Naive thymus-derived CD4-positive, alpha-beta T cell (primary cell): Measurements from ENCODE around the gene AXDND1. TPM values are rescaled to one million over a fixed set of nuclear protein-coding genes. Genes with fewer than 3 reads are reported as not detected.
"Not testable (repeated sequence)": the region's sequence is repeated elsewhere in the genome, so short reads cannot be mapped to it uniquely, and the experiment has no call there.

Source experiments
- ATAC-seq: fragments of 150-1000 bp; cut with Tn5 transposase; 2 replicates; pipeline ENCODE4 v1.10.0; 2021; ENCODE audit warnings: mild to moderate bottlenecking, moderate library complexity
- CTCF ChIA-PET: fragments of 350-600 bp; sonication (Branson Sonifier 250); formaldehyde crosslinking; loops from one replicate; lab custom pipeline; 2021; ENCODE audit warnings: antibody characterized with exemption; lab: Charles Lee
- POLR2A ChIA-PET: fragments of 350-600 bp; sonication (Branson Sonifier 250); formaldehyde crosslinking; loops from one replicate; lab custom pipeline; 2021; ENCODE audit warnings: antibody characterized with exemption, inconsistent platforms; lab: Charles Lee
- DNase-seq, 9 donors: peaks; one replicate each; pipeline versions ENCODE4 v3.0.0 to v3.0.0-alpha.2; 2020 to 2022; ENCODE audit warnings: mixed read lengths in 1 of 9
- H3K27ac ChIP-seq: one replicate; pipeline ENCODE4 v1.7.0; 2013; ENCODE audit warnings: mild to moderate bottlenecking, low read depth, low read length, moderate library complexity
- H3K27me3 ChIP-seq, 2 donors: one replicate each; pipeline ENCODE4 v1.7.0; 2013; ENCODE audit warnings: low read length in 2 of 2, mild to moderate bottlenecking in 2 of 2, moderate library complexity in 2 of 2; ENCODE audit not compliant: control insufficient read depth in 2 of 2, insufficient read depth in 2 of 2
- H3K36me3 ChIP-seq, 3 experiments: 1 replicate in 2 of 3; 2 replicates in 1 of 3; pipeline ENCODE4 v1.7.0; 2013; ENCODE audit warnings: low read length in 3 of 3, mild to moderate bottlenecking in 3 of 3, moderate library complexity in 1 of 3; ENCODE audit not compliant: insufficient read depth in 3 of 3, control insufficient read depth in 2 of 3
- H3K4me1 ChIP-seq, 2 donors: one replicate each; pipeline ENCODE4 v1.7.0; 2013; ENCODE audit warnings: low read length in 2 of 2, mild to moderate bottlenecking in 2 of 2, moderate library complexity in 1 of 2; ENCODE audit not compliant: control insufficient read depth in 2 of 2, insufficient read depth in 2 of 2
- H3K4me3 ChIP-seq: 2 replicates; pipeline ENCODE4 v1.7.0; 2013; ENCODE audit warnings: mild to moderate bottlenecking, low read length
- H3K9me3 ChIP-seq, 3 experiments: 1 replicate in 2 of 3; 2 replicates in 1 of 3; pipeline ENCODE4 v1.7.0; 2013; ENCODE audit warnings: low read length in 3 of 3; ENCODE audit not compliant: control insufficient read depth in 2 of 3
- H3K27ac Mint-ChIP-seq, 9 donors: one replicate each; pipeline ENCODE4 v1.8.0; 2020 to 2022; ENCODE audit warnings: mixed read lengths in 9 of 9, mild to moderate bottlenecking in 8 of 9, moderate library complexity in 5 of 9, inconsistent platforms in 2 of 9
- H3K27me3 Mint-ChIP-seq, 5 donors: one replicate each; pipeline ENCODE4 v1.8.0; 2021 to 2022; ENCODE audit warnings: mixed read lengths in 5 of 5, mild to moderate bottlenecking in 1 of 5
- H3K36me3 Mint-ChIP-seq, 5 donors: one replicate each; pipeline ENCODE4 v1.8.0; 2020 to 2022; ENCODE audit warnings: mixed read lengths in 5 of 5, mild to moderate bottlenecking in 3 of 5, inconsistent platforms in 1 of 5
- H3K4me1 Mint-ChIP-seq, 7 donors: one replicate each; pipeline ENCODE4 v1.8.0; 2020 to 2022; ENCODE audit warnings: mixed read lengths in 7 of 7, mild to moderate bottlenecking in 3 of 7, inconsistent platforms in 1 of 7
- H3K4me3 Mint-ChIP-seq, 10 donors: one replicate each; pipeline ENCODE4 v1.8.0; 2020 to 2022; ENCODE audit warnings: mild to moderate bottlenecking in 10 of 10, mixed read lengths in 10 of 10, moderate library complexity in 6 of 10, inconsistent platforms in 2 of 10
- H3K9me3 Mint-ChIP-seq, 11 donors: one replicate each; pipeline ENCODE4 v1.8.0; 2020 to 2022; ENCODE audit warnings: mixed read lengths in 11 of 11, mild to moderate bottlenecking in 4 of 11, inconsistent platforms in 1 of 11, moderate library complexity in 1 of 11
- intact Hi-C, 2 donors: fragments of 100-400 bp; cut with micrococcal nuclease; formaldehyde crosslinking; loops; one replicate each; pipeline ENCODE4 v1.15.1; 2023
- polyA plus RNA-seq, 2 donors: library from polyadenylated mRNA; unstranded; fragments of 300-500 nt; fragmentation: Illumina TruSeq; gene quantifications; one replicate each; pipeline ENCODE4 v1.2.3, GENCODE V29; 2021
- total RNA-seq, 6 experiments: library from RNA in 5 of 6; stranded (reverse) in 5 of 6; gene quantifications; 1 replicate in 5 of 6; 2 replicates in 1 of 6; pipeline ENCODE4 v1.2.3 and lab custom pipeline; 2021 to 2026

The AXDND1 gene
- total and polyA plus RNA-seq, 7 experiments from 2014 or later: 0.98 to 2.3 (median 1.3) TPM; not detected in 4

GRCh38 chr1:179441501-179441900, 75.7 kb downstream of the AXDND1 start:
- H3K9me3 Mint-ChIP-seq: peaks cover 0 to 4% (median 0%) of the 10 kb centered on the region in 11 donors
- Histone ChIP-seq H3K9me3 (no peaks in the 10 kb centered on the region), H3K4me3 (no peak overlapping the region), H3K4me1 (no peaks in the 10 kb centered on the region), H3K36me3 (no peaks in the 10 kb centered on the region), H3K27me3 (no peaks in the 10 kb centered on the region), H3K27ac (no peak overlapping the region)
- H3K27ac Mint-ChIP-seq: no peak overlapping the region
- peaks cover 2 to 21% (median 6%) of the 10 kb centered on the region in 5 donors for H3K27me3 Mint-ChIP-seq
- CTCF ChIA-PET: no interaction called here
- intact Hi-C loops: no loop called here
- H3K4me3 Mint-ChIP-seq: no peak overlapping the region
- DNase-seq: no peak
- POLR2A ChIA-PET: no interaction called here
- no peak for ATAC-seq
- H3K36me3 Mint-ChIP-seq: no peaks in the 10 kb centered on the region
- no peaks in the 10 kb centered on the region for H3K4me1 Mint-ChIP-seq

- intact Hi-C loops, CTCF ChIA-PET, DNase-seq, H3K27ac ChIP-seq, H3K27ac Mint-ChIP-seq, H3K36me3 Mint-ChIP-seq, ATAC-seq, POLR2A ChIA-PET, H3K4me3 ChIP-seq, H3K4me1 Mint-ChIP-seq, H3K4me1 ChIP-seq, H3K36me3 ChIP-seq, H3K9me3 ChIP-seq, H3K27me3 ChIP-seq, H3K9me3 Mint-ChIP-seq, H3K4me3 Mint-ChIP-seq: not testable (repeated sequence)
- H3K27me3 Mint-ChIP-seq: peaks cover 2 to 16% (median 4%) of the 10 kb centered on the region in 5 donors
Observed at GRCh38 chr1:179442846-179443245, 77.1 kb downstream of the AXDND1 start.

GRCh38 chr1:179445593-179445992, 79.8 kb downstream of the AXDND1 start:
- Mint-ChIP-seq H3K36me3 (no peaks in the 10 kb centered on the region), H3K27ac (no peak overlapping the region), H3K9me3 (no peaks in the 10 kb centered on the region), H3K4me1 (no peaks in the 10 kb centered on the region), H3K27me3 (peaks cover 2 to 27% (median 10%) of the 10 kb centered on the region in 5 donors), H3K4me3 (no peak overlapping the region)
- Histone ChIP-seq H3K4me1 (no peaks in the 10 kb centered on the region), H3K4me3 (no peak overlapping the region), H3K9me3 (no peaks in the 10 kb centered on the region), H3K27me3 (no peaks in the 10 kb centered on the region), H3K36me3 (no peaks in the 10 kb centered on the region), H3K27ac (no peak overlapping the region)
- ATAC-seq (no peak), DNase-seq (no peak)
- ChIA-PET CTCF (no interaction called here), POLR2A (no interaction called here)
- intact Hi-C loops: loop anchor here in 1 of 2 donors (5.0 kb wide), 1 partner anchor 363 kb away; the partner anchor contains the start of gene TOR3A

GRCh38 chr1:179447489-179447888, 81.7 kb downstream of the AXDND1 start:
- H3K9me3 ChIP-seq: no peaks in the 10 kb centered on the region
- ATAC-seq (no peak), DNase-seq (peak in 3 of 9 donors; percentile 0 to 13 (median 2))
- ChIA-PET CTCF (interaction anchor here (0.8 kb wide), 1 partner anchor 16 kb away, joined by 3 read pairs; no protein-coding TSS in a partner anchor), POLR2A (no interaction called here)
- H3K27me3 Mint-ChIP-seq: peaks cover 2 to 37% (median 22%) of the 10 kb centered on the region in 5 donors
- no peaks in the 10 kb centered on the region for H3K4me1 Mint-ChIP-seq
- no peaks in the 10 kb centered on the region for H3K36me3 Mint-ChIP-seq
- H3K4me3 ChIP-seq: no peak overlapping the region
- H3K27ac Mint-ChIP-seq: no peak overlapping the region
- intact Hi-C loops: loop anchor here in 1 of 2 donors (5.0 kb wide), 1 partner anchor 365 kb away; the partner anchor contains the start of gene TOR3A
- no peak overlapping the region for H3K4me3 Mint-ChIP-seq
- no peaks in the 10 kb centered on the region for H3K36me3 ChIP-seq
- no peaks in the 10 kb centered on the region for H3K4me1 ChIP-seq
- no peak overlapping the region for H3K27ac ChIP-seq
- no peaks in the 10 kb centered on the region for H3K27me3 ChIP-seq
- H3K9me3 Mint-ChIP-seq: peaks cover 0 to 8% (median 2%) of the 10 kb centered on the region in 11 donors

- no peaks in the 10 kb centered on the region for H3K36me3 Mint-ChIP-seq
- no peak overlapping the region for H3K4me3 ChIP-seq
- H3K27ac Mint-ChIP-seq: no peak overlapping the region
- DNase-seq: no peak
- intact Hi-C loops: loop anchor here in 1 of 2 donors (5.0 kb wide), 1 partner anchor 366 kb away; the partner anchor contains the start of gene TOR3A
- H3K27ac ChIP-seq: no peak overlapping the region
- no peaks in the 10 kb centered on the region for H3K4me1 ChIP-seq
- no peak overlapping the region for H3K4me3 Mint-ChIP-seq
- POLR2A ChIA-PET: no interaction called here
- H3K27me3 ChIP-seq: no peaks in the 10 kb centered on the region
- no peaks in the 10 kb centered on the region for H3K4me1 Mint-ChIP-seq
- ATAC-seq: no peak
- CTCF ChIA-PET: interaction anchor here (0.8 kb wide), 1 partner anchor 15 kb away, joined by 3 read pairs; no protein-coding TSS in a partner anchor
- H3K9me3 ChIP-seq: no peaks in the 10 kb centered on the region
- H3K9me3 Mint-ChIP-seq: peaks cover 0 to 8% (median 2%) of the 10 kb centered on the region in 11 donors
- H3K27me3 Mint-ChIP-seq: peaks cover 2 to 42% (median 22%) of the 10 kb centered on the region in 5 donors
- H3K36me3 ChIP-seq: no peaks in the 10 kb centered on the region
Observed at GRCh38 chr1:179448437-179449149, 82.8 kb downstream of the AXDND1 start.

- DNase-seq, intact Hi-C loops, H3K9me3 ChIP-seq, H3K4me3 Mint-ChIP-seq, H3K4me1 ChIP-seq, H3K27me3 ChIP-seq, H3K36me3 ChIP-seq, H3K4me3 ChIP-seq, ATAC-seq, H3K27ac ChIP-seq, H3K36me3 Mint-ChIP-seq, POLR2A ChIA-PET, H3K27ac Mint-ChIP-seq, H3K4me1 Mint-ChIP-seq, CTCF ChIA-PET: not testable (repeated sequence)
- peaks cover 0 to 12% (median 0%) of the 10 kb centered on the region in 5 donors for H3K27me3 Mint-ChIP-seq
- H3K9me3 Mint-ChIP-seq: peaks cover under 1 to 14% (median 5%) of the 10 kb centered on the region in 11 donors
Observed at GRCh38 chr1:179459606-179460206, 93.9 kb downstream of the AXDND1 start.
